HepG2 (cell line): Measurements from ENCODE around the gene COQ10B. TPM values are rescaled to one million over a fixed set of nuclear protein-coding genes. Genes with fewer than 3 reads are reported as not detected.

Experiments used
- CREBL2 ChIP-seq: sonication (generic); formaldehyde crosslinking; IDR thresholded peaks from 2 replicates; pipeline ENCODE4 v1.8.1; 2023; ENCODE audit warnings: missing genetic modification reagents, mild to moderate bottlenecking, borderline replicate concordance
- FLYWCH1 ChIP-seq: sonication (generic); formaldehyde crosslinking; IDR thresholded peaks from 2 replicates; pipeline ENCODE4 v1.8.1; 2023; ENCODE audit warnings: mild to moderate bottlenecking, missing genetic modification reagents
- HNRNPUL1 ChIP-seq: fragments of 200-400 bp; formaldehyde crosslinking; IDR thresholded peaks from 2 replicates; pipeline ENCODE4 v1.6.1; 2017; ENCODE audit warnings: low read depth, mild to moderate bottlenecking, low read length, moderate library complexity
- KIAA2018 ChIP-seq: sonication (generic); formaldehyde crosslinking; IDR thresholded peaks from 2 replicates; pipeline ENCODE4 v1.5.0; 2020; ENCODE audit warnings: mild to moderate bottlenecking, missing genetic modification reagents, borderline replicate concordance
- NAIF1 ChIP-seq: sonication (generic); formaldehyde crosslinking; IDR thresholded peaks from 2 replicates; pipeline ENCODE4 v1.5.0; 2020; ENCODE audit warnings: mild to moderate bottlenecking, missing genetic modification reagents, borderline replicate concordance
- PHF5A ChIP-seq: IDR thresholded peaks from one replicate; pipeline ENCODE4 v1.6.1; 2018; ENCODE audit warnings: low read depth, missing genetic modification reagents; ENCODE audit not compliant: unreplicated experiment
- RFXAP ChIP-seq: sonication (generic); formaldehyde crosslinking; IDR thresholded peaks from 2 replicates; pipeline ENCODE4 v1.4.0; 2020; ENCODE audit warnings: missing genetic modification reagents, borderline replicate concordance
- RNF2 ChIP-seq: fragments of 450-650 bp; conservative IDR thresholded peaks from 2 replicates; pipeline ENCODE4 v1.6.1; 2016; ENCODE audit warnings: low read depth
- SALL1 ChIP-seq: sonication (generic); formaldehyde crosslinking; IDR thresholded peaks from 2 replicates; pipeline ENCODE4 v1.8.0; 2022; ENCODE audit warnings: mild to moderate bottlenecking, missing genetic modification reagents
- ZBTB10 ChIP-seq: sonication (generic); formaldehyde crosslinking; IDR thresholded peaks from 2 replicates; pipeline ENCODE4 v1.4.0; 2020; ENCODE audit warnings: missing genetic modification reagents, borderline replicate concordance
- ZBTB20 ChIP-seq: sonication (generic); formaldehyde crosslinking; IDR thresholded peaks from 2 replicates; pipeline ENCODE4 v1.8.1; 2023; ENCODE audit warnings: missing genetic modification reagents, low read depth, mild to moderate bottlenecking, borderline replicate concordance
- ZBTB3 ChIP-seq: sonication (generic); formaldehyde crosslinking; IDR thresholded peaks from 2 replicates; pipeline ENCODE4 v1.4.0; 2020; ENCODE audit warnings: low read depth, mild to moderate bottlenecking, moderate library complexity, missing genetic modification reagents, borderline replicate concordance
- ZEB1 ChIP-seq: IDR thresholded peaks from 2 replicates; pipeline ENCODE4 v1.6.1; 2012; ENCODE audit warnings: mild to moderate bottlenecking, low read depth, inconsistent platforms; ENCODE audit not compliant: insufficient replicate concordance
- ZNF432 ChIP-seq: sonication (generic); formaldehyde crosslinking; IDR thresholded peaks from 2 replicates; pipeline ENCODE4 v1.5.0; 2020; ENCODE audit warnings: missing genetic modification reagents, mild to moderate bottlenecking, borderline replicate concordance
- ZNF552 ChIP-seq: sonication (generic); formaldehyde crosslinking; IDR thresholded peaks from 2 replicates; pipeline ENCODE4 v1.9.0; 2022; ENCODE audit warnings: missing genetic modification reagents, mild to moderate bottlenecking, borderline replicate concordance
- ZNF670 ChIP-seq: sonication (generic); formaldehyde crosslinking; IDR thresholded peaks from 2 replicates; pipeline ENCODE4 v1.8.0; 2022; ENCODE audit warnings: mild to moderate bottlenecking, missing genetic modification reagents, borderline replicate concordance
- ZNF788 ChIP-seq: sonication (generic); formaldehyde crosslinking; IDR thresholded peaks from 2 replicates; pipeline ENCODE4 v1.5.0; 2020; ENCODE audit warnings: mild to moderate bottlenecking, missing genetic modification reagents, borderline replicate concordance
- ZNF792 ChIP-seq: IDR thresholded peaks from 2 replicates; pipeline ENCODE4 v1.6.1; 2016
- polyA plus RNA-seq, 8 experiments: library from polyadenylated mRNA; depleted of rRNA in 3 of 8; stranded (reverse) in 7 of 8; unstranded in 1 of 8; fragments of >200 nt; fragmentation: Illumina TruSeq in 4 of 8; extraction: Trizol in 4 of 8; gene quantifications; 2 replicates each; pipeline versions ENCODE4 v1.2.1 to v1.2.3, GENCODE V29; 2011 to 2016; ENCODE audit warnings: low read depth in 4 of 8, missing spikeins in 1 of 8, mixed read lengths in 1 of 8; ENCODE audit not compliant: insufficient read depth in 1 of 8
- total RNA-seq, 5 experiments: library from RNA; depleted of rRNA; stranded (reverse); fragments of >200 nt; fragmentation: Illumina TruSeq; extraction: Trizol; gene quantifications; 2 replicates each; pipeline ENCODE4 v1.2.3, GENCODE V29; 2016; ENCODE audit warnings: low read depth in 1 of 5

COQ10B gene
- total and polyA plus RNA-seq, 2 of the 13 experiments (the other 11 are each of a cell fraction or from before 2014, with no cell fraction given) = 4.6 to 34.9 TPM

- TF ChIP-seq CREBL2 (CRISPR knock-in tag) = peak; percentile 65; the same call in 1 of the 2 replicates
- TF ChIP-seq FLYWCH1 (CRISPR knock-in tag) = peak; percentile 96
- peak; percentile 97 for TF ChIP-seq SALL1
- peak; percentile 25 for TF ChIP-seq ZEB1
- peak; percentile 99 for TF ChIP-seq PHF5A (CRISPR knock-in tag)
- peak; percentile 87 for TF ChIP-seq ZNF552 (CRISPR knock-in tag)
- peak; percentile 99 for TF ChIP-seq ZNF670
- TF ChIP-seq ZNF788 (CRISPR knock-in tag) = peak; percentile 100
- TF ChIP-seq RFXAP (CRISPR knock-in tag) = peak; percentile 92
- TF ChIP-seq ZNF432 (CRISPR knock-in tag) = no peak
- peak; percentile 99 for TF ChIP-seq ZNF792
- TF ChIP-seq NAIF1 (CRISPR knock-in tag) = peak; percentile 94; the same call in 1 of the 2 replicates
- TF ChIP-seq ZBTB20 (CRISPR knock-in tag) = peak; percentile 96
- TF ChIP-seq KIAA2018 = peak; percentile 96; the same call in 1 of the 2 replicates
- TF ChIP-seq HNRNPUL1 = peak; percentile 96
- TF ChIP-seq ZBTB3 (CRISPR knock-in tag) = peak; percentile 91
- TF ChIP-seq RNF2 = peak; percentile 88
- TF ChIP-seq ZBTB10 (CRISPR knock-in tag) = peak; percentile 72; the same call in 1 of the 2 replicates
Measured at GRCh38 chr2:197515739-197516392, 62.5 kb downstream of the COQ10B start, which contains the start of gene MOB4 (continued).
